HG03159 (cell line): ENCODE results near the gene GPR152.
"Not testable (repeated sequence)": the region's sequence is repeated elsewhere in the genome, so short reads cannot be mapped to it uniquely, and the experiment has no call there.

Source experiments
- ATAC-seq: cut with Tn5 transposase; IDR thresholded peaks from one replicate; pipeline ENCODE4 v1.9.1; 2021; ENCODE audit warnings: mild to moderate bottlenecking, moderate library complexity; ENCODE audit not compliant: unreplicated experiment

The GPR152 gene

DNA sequence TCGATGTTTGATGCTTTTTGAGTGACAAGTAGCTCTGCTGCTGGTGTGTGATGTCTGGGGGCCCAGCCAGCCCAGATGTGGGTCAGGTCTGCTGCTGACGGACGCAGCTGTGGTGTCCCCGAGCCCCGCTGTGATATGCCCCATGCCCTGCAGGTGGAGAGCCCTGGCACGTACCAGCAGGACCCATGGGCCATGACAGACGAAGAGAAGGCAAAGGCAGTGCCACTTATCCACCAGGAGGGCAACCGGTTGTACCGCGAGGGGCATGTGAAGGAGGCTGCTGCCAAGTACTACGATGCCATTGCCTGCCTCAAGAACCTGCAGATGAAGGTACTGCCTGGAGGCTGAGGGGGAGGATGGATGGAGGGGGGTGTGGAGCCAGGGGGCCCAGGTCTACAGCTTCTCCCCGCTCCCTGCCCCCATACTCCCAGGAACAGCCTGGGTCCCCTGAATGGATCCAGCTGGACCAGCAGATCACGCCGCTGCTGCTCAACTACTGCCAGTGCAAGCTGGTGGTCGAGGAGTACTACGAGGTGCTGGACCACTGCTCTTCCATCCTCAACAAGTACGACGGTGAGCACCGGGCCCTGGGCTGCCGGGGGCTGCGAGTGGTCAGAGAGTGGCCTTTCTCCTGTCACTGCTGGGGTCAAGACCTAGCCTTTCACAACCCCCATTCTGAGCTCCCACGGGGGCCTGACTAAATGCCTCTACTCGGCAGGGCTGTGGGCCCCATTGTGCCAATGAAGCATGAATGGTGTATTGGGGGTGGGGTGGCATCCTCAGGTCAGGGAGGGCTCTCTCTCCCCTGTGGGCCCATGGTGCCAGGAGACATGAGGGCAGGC is 37.6 kb upstream of the GPR152 start:
- ATAC-seq: no peak

DNA sequence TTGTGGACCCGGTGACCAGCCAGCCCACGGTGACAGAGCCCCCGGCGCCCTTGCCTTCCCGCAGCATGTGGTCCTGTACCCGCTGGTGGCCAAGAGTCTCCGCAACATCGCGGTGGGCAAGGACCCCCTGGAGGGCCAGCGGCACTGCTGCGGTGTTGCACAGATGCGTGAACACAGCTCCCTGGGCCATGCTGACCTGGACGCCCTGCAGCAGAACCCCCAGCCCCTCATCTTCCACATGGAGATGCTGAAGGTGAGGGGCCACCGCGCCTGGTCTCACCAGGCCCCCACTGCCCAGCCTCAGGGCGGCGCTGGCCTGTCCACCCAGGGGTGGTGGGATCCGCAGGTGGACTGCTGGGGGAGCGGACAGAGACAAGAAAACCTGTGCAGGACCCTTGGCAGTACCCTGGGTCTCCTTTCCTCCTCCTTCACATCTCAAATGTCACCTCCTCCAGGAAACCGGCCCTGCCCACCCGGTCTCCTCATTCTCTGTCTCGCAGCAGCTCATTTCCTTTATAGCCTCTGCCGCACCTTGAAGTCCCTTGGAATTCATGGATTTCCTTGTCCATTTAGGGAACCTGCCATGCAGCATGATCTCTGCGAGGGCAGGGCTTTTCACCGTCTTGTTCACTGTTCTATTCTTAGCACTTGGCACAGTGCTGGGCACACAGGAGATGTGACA is 36.8 kb upstream of the GPR152 start:
- no peak for ATAC-seq

DNA sequence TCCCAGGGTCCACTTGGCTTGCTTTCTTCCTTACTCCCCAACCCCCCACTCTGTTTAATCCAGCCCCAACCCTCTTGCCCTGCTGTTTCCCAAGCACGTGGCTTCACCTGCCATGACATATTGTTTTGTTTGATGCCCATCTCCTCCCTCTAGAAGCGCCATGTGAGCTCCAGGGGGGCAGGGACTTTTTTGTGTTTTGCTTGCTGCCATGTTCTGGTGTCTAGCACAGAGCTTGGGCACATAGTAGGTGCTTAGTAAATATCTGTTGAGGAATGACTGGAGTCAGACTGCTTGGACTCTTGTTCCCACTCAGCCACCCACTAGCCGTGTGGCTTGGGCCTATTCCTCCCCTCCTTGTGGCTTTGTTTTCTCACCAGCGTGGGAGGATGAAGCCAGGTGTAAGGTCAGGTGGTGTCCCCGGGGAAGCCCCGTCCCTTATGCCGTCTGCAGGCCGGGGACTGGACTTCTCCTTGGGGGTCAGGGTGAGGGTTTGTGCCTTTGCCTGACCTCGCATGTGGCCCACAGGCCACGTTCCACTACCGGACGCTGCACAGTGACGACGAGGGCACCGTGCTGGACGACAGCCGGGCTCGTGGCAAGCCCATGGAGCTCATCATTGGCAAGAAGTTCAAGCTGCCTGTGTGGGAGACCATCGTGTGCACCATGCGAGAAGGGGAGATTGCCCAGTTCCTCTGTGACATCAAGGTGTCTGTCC is 34.1 kb upstream of the GPR152 start:
- ATAC-seq: no peak

DNA sequence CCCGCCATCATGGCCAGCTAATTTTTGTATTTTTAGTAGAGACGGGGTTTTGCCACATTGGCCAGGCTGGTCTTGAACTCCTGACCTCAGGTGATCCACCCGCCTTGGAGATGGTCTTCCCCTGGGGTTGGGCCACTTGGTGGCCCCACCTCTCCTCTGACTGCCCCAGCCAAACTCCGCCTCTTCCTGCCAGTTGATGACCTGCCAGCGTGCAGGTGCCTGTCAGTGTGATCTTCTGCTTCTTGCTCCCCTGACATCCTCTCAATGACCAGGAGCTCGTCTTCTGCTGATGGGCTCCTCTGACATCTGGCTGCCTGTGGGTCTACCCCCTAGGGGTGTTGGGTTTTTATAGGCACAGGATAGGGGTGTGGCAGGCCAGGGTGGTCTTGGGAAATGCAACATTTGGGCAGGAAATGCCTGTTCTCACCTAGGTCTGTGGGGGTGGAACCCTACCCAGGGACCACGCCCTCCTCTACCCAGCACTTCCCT is 33.4 kb upstream of the GPR152 start:
- ATAC-seq: not testable (repeated sequence)

DNA sequence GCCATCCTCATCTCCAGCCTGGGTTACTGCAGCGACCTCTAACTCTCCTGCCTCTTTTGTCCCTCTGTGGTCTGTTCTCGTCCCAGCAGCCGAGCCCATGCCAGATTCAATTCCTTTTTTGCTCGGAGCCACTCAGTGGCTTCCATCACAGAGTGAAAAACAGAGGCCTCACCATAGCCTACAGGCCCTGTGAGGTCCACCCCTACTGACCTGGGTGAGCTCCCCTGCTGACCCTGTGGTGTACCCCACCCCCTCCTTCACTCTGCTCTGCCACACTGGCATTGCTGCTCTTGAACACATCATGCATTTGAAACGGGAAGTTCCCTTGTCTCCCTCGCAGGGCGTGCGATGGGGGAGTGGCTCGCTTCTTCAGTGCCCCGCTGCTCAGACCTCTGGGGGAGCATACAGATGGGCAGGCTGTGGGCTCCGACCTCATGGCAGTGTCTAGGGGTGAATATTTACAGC is 32.4 kb upstream of the GPR152 start:
- no peak for ATAC-seq

DNA sequence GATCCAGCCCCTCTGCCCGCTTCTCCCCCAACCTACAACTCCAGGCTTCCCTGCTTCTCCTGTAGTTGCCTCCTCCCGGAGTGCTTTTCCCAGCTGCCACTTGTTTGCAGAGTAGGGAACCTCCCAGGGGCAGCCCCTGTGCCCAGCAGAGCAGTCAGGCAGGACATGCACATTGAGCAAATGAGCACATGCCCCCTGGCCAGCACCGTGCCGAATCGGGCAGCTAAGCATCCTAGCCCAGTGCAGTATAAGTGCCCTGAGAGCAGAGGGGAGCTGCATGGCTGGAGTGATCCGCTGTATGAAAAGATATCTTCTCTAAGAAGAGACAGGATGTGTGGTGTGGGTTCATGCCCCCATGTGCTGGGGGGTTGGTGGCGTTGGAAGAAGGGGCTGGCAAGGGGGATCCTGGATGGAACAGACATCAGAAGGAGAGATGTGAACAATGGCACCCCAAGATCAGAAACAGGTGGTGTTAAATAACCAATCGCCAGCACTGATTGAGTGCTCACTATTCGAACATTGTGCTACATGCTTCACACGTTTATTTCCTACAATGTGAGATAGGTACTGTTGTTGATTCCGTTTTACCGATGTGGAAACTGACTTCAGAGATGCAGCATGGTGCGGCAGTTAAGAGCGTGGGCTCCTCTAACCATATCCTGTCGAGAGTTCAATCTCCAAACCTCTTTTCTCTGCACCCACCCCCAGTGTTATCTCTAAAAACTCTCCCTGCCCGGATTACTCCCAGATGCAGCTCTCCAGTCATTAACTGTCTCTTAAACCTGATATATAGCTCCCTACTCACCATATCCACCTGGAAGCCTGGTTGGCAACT is 31.5 kb upstream of the GPR152 start:
- no peak for ATAC-seq

DNA sequence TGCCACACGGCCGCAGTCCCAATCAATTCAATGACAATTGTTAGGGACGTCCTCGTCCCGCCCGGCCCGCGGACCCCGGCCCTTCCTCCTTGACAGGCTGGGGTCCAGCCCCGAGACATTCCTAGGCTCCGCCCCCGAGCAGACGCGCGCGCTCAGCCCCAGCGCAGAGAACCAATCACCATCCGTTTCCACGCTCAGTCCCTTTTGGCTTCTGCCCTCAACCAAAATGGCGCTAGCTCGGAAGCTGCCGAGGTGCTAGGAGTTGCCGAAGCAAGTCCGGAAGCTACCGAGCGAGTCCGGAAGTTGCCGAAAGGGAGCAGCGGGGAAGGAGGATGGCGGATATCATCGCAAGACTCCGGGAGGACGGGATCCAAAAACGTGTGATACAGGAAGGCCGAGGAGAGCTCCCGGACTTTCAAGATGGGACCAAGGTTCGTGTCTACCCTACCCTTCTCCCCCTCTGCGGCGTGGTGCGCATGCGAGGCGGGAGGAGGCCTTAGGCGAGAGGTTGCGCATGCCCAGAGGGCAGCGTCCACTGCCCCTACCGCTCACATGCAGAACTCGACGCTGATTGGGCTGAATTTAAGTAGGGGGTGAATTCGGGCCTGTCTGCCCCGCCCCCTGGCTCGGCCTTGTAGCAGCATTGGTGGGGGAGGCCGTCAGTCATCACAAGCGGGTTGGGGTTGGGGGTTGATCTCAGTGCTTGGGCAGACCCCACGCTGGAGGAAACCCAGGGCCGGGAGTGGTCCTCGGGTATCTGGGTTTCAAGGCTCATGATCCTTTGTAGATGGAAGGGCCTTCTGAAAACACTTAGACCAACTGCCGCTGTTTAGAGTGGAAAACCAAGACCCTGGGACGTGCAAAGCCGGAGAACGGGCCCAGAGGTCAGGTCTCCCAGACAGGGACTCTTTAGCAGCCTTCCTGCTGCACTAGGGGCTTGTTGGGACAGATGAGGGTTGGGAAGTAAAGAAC is 30.6 kb upstream of the GPR152 start, which contains the start of gene AIP:
TSS of gene AIP (plus strand) at position 200 of the 972 bp plus-strand sequence. CDS start at position 333, 133 bp downstream.
- ATAC-seq: peak; percentile 72

DNA sequence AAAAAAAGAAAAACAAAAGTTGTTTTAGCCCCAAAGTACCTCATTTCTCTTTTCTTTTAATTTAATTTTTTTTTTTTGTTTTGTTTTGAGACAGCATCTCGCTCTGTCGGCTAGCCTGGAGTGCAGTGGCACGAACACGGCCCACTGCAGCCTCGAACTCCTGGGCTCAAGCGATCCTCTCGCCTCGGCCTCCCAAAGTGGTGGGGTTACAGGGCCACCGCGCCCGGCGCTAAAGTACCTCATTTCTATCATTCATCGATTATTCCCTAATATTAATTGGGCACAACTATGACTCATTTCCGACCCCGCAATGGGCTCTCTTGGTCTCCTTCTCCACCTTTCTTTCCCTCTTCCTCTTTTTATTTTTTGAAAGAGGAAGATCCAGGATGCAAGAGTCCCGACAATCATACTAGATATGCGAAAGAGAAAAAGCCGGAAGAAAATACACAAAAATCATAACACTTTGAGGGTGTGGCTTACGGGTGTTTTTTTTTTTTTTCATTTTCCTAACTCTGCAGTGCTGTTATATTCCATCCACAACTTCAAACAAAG is 29.8 kb upstream of the GPR152 start:
- peak; percentile 1 for ATAC-seq

DNA sequence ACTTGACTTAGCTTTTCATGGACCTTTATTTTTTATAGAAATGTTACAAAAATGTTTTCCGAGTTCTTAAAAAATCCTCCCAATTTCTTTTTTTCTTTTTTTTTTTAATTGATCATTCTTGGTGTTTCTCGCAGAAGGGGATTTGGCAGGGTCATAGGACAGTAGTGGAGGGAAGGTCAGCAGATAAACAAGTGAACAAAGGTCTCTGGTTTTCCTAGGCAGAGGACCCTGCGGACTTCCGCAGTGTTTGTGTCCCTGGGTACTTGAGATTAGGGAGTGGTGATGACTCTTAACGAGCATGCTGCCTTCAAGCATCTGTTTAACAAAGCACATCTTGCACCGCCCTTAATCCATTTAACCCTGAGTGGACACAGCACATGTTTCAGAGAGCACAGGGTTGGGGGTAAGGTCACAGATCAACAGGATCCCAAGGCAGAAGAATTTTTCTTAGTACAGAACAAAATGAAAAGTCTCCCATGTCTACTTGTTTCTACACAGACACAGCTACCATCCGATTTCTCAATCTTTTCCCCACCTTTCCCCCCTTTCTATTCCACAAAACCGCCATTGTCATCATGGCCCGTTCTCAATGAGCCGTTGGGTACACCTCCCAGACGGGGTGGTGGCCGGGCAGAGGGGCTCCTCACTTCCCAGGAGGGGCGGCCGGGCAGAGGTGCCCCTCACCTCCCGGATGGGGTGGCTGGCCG is 25.0 kb upstream of the GPR152 start:
- ATAC-seq: not testable (repeated sequence)

DNA sequence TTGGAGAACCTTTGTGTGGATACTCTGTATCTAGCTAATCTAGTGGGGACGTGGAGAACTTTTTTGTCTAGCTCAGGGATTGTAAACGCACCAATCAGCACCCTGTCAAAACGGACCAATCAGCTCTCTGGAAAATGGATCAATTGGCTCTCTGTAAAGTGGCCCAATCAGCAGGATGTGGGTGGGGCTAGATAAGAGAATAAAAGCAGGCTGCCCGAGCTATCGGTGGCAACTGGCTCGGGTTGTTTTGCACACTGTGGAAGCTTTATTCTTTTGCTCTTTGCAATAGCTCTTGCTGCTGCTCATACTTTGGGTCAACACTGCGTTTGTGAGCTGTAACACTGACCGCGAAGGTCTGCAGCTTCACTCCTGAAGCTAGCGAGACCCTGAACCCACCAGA is 24.2 kb upstream of the GPR152 start:
- not testable (repeated sequence) for ATAC-seq

DNA sequence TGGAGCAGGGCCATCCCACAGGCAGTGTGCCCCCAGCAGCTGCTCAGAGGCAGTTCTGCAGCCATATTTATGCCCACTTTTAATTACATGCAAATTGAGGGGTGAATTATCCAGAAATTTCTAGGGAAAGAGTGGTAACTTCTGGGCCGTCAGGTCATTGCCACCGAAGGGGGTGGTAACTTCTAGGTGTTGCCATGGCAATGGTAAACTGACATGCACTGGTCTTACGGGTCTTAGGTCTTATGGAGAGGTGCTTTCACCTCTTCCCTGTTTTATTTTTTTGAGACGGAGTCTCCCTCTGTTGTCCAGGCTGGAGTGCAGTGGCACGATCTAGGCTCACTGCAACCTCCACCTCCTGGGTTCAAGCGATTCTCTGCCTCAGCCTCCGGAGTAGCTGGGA is 20.4 kb upstream of the GPR152 start:
- no peak for ATAC-seq

DNA sequence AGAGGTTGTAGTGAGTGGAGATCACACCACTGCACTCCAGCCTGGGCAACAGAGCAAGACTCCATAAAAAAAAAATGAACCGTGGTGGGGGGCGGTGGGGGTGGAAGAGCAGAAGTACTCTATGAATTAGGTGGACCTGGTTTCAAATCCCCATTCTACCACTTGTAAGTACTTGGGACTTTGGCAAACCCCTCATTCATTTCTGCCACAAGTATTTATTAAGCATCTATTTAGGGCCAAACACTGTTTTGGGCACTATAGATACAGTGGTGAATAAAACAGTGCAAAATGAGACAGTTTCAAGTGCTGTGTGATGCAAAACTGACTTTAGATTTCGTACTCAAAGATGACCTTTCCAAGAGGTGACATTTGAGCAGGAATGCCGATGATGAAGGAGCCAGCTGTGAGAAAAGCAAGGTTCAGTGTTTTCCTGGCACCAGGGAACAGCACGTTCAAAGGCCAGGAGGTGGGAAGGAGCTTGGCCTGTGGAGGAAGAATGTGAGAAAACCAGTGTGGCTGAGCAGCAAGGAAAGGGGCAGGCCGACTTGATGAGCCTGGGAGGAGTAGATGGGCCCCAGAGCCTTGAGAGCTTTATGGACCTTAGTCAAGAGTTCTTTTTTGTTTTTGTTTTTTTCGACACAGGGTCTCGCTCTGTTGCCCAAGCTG is 17.9 kb upstream of the GPR152 start:
- no peak for ATAC-seq

DNA sequence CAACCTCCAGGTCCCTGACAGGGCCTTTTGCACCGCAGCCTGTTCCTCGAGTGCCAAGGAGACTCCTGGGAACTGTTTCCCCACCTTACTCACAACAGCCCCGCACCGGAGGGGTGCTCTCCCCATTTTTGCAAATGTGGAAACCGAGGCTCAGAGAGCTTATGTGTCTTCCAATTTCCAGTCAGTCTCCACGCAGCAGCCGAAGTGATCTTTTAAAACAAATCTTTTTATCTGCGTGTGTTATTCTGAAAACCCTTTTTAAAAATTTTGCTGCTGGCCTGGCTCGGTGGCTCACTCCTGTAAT is 16.9 kb upstream of the GPR152 start:
- ATAC-seq: no peak

DNA sequence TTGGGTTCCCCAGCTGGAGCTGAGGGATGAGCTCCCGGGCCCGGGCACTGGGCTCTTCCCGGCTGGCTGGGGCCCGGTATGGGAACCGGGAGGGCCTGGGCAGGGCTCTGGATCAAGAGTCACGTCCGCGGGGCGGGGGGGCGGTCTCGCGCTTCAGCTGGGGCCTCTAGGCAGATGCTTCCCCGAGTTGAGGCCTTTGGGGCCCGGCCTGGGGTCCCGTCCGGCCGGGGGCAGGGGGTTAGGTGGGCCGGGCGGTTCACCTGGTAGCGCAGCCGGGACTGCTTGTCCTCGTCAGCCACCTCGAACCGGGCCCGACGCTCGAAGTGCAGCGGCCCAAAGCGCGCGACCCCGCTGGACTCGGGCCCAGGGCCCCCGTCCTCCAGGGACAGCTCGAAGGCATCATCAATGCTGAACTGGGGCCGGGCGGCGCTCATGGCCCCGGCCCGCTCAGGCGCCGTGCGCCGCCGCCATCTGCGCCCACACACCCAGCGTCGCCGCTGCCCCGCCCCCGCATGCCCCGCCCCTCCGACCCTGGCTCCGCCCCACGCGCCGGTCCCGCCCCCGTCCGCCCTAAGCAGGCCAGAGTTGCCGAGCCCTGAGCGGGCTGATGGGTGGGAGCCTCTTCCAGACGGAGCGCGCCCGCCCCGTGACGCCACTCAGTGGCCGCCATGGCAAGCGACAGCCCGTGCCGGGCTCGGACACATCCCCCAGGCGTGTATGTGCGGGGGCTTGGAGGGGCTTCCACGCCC is 16.4 kb upstream of the GPR152 start, which contains the start of gene TMEM134:
TSS of gene TMEM134 (minus strand) at position 493 of the 749 bp plus-strand sequence. CDS start at position 434, 59 bp downstream.
- peak; percentile 57 for ATAC-seq

DNA sequence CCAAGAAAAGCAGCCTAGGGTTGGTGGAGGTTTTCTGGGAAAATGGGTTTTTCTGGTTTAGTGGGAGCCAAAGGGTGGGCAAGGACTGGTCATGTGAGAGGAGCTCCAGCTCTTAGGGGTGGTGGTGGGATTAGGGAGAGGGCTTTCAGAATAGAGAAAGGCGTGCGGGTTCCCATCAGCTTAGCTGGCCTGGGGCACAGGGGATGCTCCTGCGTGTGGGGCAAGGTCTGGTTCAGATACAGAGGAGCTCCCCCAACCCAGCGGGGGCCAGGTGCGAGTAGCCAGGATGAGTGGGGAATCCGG is 15.9 kb upstream of the GPR152 start:
- ATAC-seq: no peak

DNA sequence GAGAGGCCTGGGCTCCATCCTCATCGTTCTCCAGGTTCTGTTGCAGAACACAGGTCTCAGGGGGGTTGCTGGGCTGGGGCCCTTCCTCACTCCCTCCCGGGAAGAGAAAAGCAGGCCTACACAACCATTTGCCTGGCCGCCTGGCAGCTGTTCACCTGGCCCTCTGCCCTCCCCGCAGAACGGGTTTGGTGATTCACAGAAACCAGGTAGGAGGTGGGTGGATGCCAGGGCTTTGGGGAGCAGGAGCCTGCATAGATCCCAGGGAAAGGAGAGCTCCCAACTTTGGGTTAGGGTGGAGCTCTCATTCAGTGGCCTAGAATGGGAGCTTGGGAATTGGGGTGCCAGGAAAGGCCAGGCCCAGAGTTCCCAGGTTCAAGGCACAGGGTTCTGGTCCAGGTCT is 15.5 kb upstream of the GPR152 start:
- ATAC-seq: no peak
